GM12801 (cell line): ENCODE measurements around the gene MSANTD1.

Experiments
- CTCF ChIP-seq: IDR thresholded peaks from one replicate; pipeline ENCODE4 v1.5.1; 2011; ENCODE audit warnings: control low read depth; ENCODE audit not compliant: insufficient read length; ENCODE audit errors: extremely low read depth

The MSANTD1 gene

GRCh38 chr4:3229328-3229727 is 19.6 kb upstream of the MSANTD1 start:
- no peak for TF ChIP-seq CTCF

- no peak for TF ChIP-seq CTCF
Measured at GRCh38 chr4:3229964-3230363, 19.0 kb upstream of the MSANTD1 start.

GRCh38 chr4:3231471-3231870 is 17.5 kb upstream of the MSANTD1 start:
- no peak for TF ChIP-seq CTCF

- TF ChIP-seq CTCF: no peak
Measured at GRCh38 chr4:3232001-3232400, 17.0 kb upstream of the MSANTD1 start.

- TF ChIP-seq CTCF: no peak
Measured at GRCh38 chr4:3232871-3233271, 16.1 kb upstream of the MSANTD1 start.

- TF ChIP-seq CTCF: no peak
Measured at GRCh38 chr4:3233391-3234071, 15.4 kb upstream of the MSANTD1 start.

GRCh38 chr4:3234171-3235029 is 14.6 kb upstream of the MSANTD1 start:
- TF ChIP-seq CTCF: no peak
